Measurements from ENCODE around the gene EPHA6. TPM values are rescaled to one million over a fixed set of nuclear protein-coding genes. Genes with fewer than 3 reads are reported as not detected.

The EPHA6 gene
- total and polyA plus RNA-seq, 10 of the 15 experiments (the other 5 are each of a cell fraction or from before 2014, with no cell fraction given), result not detected

DNA sequence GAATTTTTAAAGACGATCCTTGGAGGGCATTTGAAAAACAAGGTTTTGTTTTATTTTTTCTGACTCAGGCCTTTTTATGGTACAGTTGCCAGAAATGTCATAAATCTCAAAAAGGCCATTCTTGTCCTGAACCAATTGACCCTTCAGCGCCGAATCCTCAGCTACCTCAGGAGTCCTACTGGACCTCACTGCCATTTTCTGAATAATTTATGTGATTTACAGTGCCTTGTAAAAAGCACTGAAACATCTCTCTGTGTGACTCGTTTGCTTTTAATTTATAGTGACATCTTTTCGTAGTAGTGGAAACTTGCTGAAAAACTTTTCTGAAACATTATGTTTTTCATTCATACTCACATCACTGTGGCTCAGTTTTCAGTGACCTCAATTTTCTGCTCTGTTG lies 878.0 kb downstream of the EPHA6 start (continued):
- no peak for TF ChIP-seq ATF7 (IDR thresholded peaks at IDR 0.05; ENCODE audit: low read depth)
- no peak for TF ChIP-seq SMAD1 (IDR thresholded peaks at IDR 0.05; ENCODE audit: low read depth, partially characterized antibody)
- TF ChIP-seq, protein P1, sequence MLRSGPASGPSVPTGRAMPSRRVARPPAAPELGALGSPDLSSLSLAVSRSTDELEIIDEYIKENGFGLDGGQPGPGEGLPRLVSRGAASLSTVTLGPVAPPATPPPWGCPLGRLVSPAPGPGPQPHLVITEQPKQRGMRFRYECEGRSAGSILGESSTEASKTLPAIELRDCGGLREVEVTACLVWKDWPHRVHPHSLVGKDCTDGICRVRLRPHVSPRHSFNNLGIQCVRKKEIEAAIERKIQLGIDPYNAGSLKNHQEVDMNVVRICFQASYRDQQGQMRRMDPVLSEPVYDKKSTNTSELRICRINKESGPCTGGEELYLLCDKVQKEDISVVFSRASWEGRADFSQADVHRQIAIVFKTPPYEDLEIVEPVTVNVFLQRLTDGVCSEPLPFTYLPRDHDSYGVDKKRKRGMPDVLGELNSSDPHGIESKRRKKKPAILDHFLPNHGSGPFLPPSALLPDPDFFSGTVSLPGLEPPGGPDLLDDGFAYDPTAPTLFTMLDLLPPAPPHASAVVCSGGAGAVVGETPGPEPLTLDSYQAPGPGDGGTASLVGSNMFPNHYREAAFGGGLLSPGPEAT (IDR thresholded peaks at IDR 0.05; ENCODE audit: low read depth), result no peak
- TF ChIP-seq, protein P2, sequence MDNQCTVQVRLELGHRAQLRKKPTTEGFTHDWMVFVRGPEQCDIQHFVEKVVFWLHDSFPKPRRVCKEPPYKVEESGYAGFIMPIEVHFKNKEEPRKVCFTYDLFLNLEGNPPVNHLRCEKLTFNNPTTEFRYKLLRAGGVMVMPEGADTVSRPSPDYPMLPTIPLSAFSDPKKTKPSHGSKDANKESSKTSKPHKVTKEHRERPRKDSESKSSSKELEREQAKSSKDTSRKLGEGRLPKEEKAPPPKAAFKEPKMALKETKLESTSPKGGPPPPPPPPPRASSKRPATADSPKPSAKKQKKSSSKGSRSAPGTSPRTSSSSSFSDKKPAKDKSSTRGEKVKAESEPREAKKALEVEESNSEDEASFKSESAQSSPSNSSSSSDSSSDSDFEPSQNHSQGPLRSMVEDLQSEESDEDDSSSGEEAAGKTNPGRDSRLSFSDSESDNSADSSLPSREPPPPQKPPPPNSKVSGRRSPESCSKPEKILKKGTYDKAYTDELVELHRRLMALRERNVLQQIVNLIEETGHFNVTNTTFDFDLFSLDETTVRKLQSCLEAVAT (IDR thresholded peaks at IDR 0.05), result no peak
- TF ChIP-seq, protein P3, sequence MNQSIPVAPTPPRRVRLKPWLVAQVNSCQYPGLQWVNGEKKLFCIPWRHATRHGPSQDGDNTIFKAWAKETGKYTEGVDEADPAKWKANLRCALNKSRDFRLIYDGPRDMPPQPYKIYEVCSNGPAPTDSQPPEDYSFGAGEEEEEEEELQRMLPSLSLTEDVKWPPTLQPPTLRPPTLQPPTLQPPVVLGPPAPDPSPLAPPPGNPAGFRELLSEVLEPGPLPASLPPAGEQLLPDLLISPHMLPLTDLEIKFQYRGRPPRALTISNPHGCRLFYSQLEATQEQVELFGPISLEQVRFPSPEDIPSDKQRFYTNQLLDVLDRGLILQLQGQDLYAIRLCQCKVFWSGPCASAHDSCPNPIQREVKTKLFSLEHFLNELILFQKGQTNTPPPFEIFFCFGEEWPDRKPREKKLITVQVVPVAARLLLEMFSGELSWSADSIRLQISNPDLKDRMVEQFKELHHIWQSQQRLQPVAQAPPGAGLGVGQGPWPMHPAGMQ (IDR thresholded peaks at IDR 0.05; ENCODE audit: borderline replicate concordance), result no peak

DNA sequence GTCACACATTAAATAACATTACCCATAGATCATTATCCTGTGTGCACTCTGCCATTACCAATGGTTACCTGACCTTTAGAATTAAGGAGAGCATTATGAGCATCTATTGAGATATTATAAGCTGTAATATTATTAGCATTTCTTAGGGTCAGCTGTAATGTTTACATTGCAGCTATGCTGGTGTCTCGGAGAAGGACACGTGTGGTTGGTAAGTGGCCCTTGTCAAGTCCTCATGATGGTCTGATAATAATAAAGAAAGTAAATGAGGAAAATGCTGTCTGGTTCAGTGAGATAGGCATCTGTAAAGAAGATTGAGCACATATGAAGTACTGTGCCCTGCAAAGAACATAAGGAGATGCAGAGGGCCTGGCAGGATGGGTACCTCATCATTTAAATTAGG lies 878.4 kb downstream of the EPHA6 start:
- FAIRE-seq (no peak), ATAC-seq (no peak), DNase-seq (ENCODE audit: low read depth, low spot score) (no peak)
- no TSS peak for BruUV-seq (replicated peaks)
- H3K27me3 ChIP-seq (replicated peaks in 1 of 2; ENCODE audit: control insufficient read depth in 2 of 2, insufficient read depth in 2 of 2, low read length in 1 of 2), result no peaks in the 10 kb centered on the region
- intact Hi-C loops (cut with micrococcal nuclease; ENCODE audit: unreplicated experiment), result no loop called here
- no peaks in the 10 kb centered on the region for H3K79me2 ChIP-seq (ENCODE audit: control insufficient read depth, insufficient read depth, low read length)
- no peak overlapping the region for H2AFZ ChIP-seq (ENCODE audit: control insufficient read depth, low read depth, low read length)
- ChIA-PET CTCF (no interaction called here), SMC1A (ENCODE audit: uncharacterized antibody, unreplicated experiment) (no interaction called here), RAD21 (ENCODE audit: unreplicated experiment) (no interaction called here), POLR2A (no interaction called here)
- H3K36me3 ChIP-seq (ENCODE audit: control insufficient read depth in 2 of 2, insufficient read depth in 2 of 2, low read length in 1 of 2), result no peaks in the 10 kb centered on the region
- no peak overlapping the region for H3K4me3 ChIP-seq
- H3K27ac ChIP-seq (ENCODE audit: control insufficient read depth, insufficient read depth), result no peak overlapping the region
- no peaks in the 10 kb centered on the region for H3K4me1 ChIP-seq (ENCODE audit: control insufficient read depth, insufficient read depth, low read length)
- in situ Hi-C loops (cut with MboI), result no loop called here
- no peak overlapping the region for H3K9ac ChIP-seq (ENCODE audit: control insufficient read depth, insufficient read depth, low read length)
- WGBS (ENCODE audit: insufficient coverage, insufficient replicate concordance, low lambda C conversion rate, missing lambda C conversion rate), result 25% methylated on average over 2 of the region's 2 CpGs
- no peaks in the 10 kb centered on the region for H4K20me1 ChIP-seq (ENCODE audit: control insufficient read depth, insufficient read depth)
- no peak overlapping the region for H3K4me2 ChIP-seq (ENCODE audit: control insufficient read depth, insufficient read depth)
- H3K9me3 ChIP-seq (replicated peaks; ENCODE audit: control insufficient read depth, insufficient read depth, low read length), result no peaks in the 10 kb centered on the region
- no peak for TF ChIP-seq POLR2AphosphoS2 (IDR thresholded peaks at IDR 0.05; ENCODE audit: low read depth, low read length)
- no peak for TF ChIP-seq BMI1 (IDR thresholded peaks at IDR 0.05; ENCODE audit: borderline replicate concordance)
- TF ChIP-seq YY1 (IDR thresholded peaks at IDR 0.05; ENCODE audit: low read depth, low read length), result no peak
- no peak for TF ChIP-seq NBN (IDR thresholded peaks at IDR 0.05)
- no peak for TF ChIP-seq CHD1 (IDR thresholded peaks at IDR 0.05; ENCODE audit: low read depth, low read length)
- TF ChIP-seq, protein P4, sequence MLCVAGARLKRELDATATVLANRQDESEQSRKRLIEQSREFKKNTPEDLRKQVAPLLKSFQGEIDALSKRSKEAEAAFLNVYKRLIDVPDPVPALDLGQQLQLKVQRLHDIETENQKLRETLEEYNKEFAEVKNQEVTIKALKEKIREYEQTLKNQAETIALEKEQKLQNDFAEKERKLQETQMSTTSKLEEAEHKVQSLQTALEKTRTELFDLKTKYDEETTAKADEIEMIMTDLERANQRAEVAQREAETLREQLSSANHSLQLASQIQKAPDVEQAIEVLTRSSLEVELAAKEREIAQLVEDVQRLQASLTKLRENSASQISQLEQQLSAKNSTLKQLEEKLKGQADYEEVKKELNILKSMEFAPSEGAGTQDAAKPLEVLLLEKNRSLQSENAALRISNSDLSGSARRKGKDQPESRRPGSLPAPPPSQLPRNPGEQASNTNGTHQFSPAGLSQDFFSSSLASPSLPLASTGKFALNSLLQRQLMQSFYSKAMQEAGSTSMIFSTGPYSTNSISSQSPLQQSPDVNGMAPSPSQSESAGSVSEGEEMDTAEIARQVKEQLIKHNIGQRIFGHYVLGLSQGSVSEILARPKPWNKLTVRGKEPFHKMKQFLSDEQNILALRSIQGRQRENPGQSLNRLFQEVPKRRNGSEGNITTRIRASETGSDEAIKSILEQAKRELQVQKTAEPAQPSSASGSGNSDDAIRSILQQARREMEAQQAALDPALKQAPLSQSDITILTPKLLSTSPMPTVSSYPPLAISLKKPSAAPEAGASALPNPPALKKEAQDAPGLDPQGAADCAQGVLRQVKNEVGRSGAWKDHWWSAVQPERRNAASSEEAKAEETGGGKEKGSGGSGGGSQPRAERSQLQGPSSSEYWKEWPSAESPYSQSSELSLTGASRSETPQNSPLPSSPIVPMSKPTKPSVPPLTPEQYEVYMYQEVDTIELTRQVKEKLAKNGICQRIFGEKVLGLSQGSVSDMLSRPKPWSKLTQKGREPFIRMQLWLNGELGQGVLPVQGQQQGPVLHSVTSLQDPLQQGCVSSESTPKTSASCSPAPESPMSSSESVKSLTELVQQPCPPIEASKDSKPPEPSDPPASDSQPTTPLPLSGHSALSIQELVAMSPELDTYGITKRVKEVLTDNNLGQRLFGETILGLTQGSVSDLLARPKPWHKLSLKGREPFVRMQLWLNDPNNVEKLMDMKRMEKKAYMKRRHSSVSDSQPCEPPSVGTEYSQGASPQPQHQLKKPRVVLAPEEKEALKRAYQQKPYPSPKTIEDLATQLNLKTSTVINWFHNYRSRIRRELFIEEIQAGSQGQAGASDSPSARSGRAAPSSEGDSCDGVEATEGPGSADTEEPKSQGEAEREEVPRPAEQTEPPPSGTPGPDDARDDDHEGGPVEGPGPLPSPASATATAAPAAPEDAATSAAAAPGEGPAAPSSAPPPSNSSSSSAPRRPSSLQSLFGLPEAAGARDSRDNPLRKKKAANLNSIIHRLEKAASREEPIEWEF (IDR thresholded peaks at IDR 0.05; ENCODE audit: insufficient replicate concordance, low read depth, low read length), result no peak

Data from GM12878 (cell line).